TTC549 (cell line): ENCODE results near the gene TMEM176B.
"Not testable (repeated sequence)": the region's sequence is repeated elsewhere in the genome, so short reads cannot be mapped to it uniquely, and the experiment has no call there.

Experiments
- FAIRE-seq: peaks from 2 replicates; lab custom pipeline; 2012; peaks lifted over from hg19 to GRCh38; lab: Jason Lieb, UNC

Gene TMEM176B

DNA sequence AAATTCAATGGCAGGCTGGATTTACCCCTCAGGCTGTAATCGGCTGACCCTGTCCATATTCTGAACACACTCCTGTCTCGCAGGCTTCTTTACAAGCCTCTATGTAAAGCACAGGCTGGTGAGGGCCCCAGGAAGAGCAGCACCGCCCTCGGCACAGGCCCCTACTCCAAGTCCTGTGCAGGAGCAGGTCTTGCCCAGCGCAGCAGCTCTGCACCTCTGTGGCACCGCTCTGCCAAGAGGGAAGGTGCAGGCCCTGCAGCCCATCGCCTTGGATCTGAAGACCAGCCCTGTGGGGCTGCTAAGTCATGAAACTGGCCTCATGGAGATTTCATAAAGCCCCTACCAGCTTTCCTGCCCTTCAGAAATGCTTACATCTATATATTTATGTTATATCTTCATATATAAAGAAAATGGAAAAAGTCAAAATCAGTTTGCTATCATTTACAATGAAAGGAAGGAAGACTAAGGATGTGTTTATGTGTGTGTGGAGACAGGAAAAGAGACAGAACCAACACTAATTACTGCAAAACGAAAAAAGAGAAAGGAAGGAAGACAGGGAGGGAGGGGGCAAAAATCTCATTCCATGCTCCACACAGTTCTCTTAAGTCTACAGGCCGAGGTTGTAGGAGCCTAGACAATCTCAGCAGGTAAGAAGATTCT lies 9.6 kb downstream of the TMEM176B start:
- FAIRE-seq: no peak

- FAIRE-seq: no peak
These were observed 11.5 kb downstream of the TMEM176B start for GRCh38 chr7:150788474-150789269.

- no peak for FAIRE-seq
These were observed 12.6 kb downstream of the TMEM176B start for GRCh38 chr7:150787321-150788281.

GRCh38 chr7:150784954-150785353 lies 15.2 kb downstream of the TMEM176B start:
- no peak for FAIRE-seq

- no peak for FAIRE-seq
These were observed 15.9 kb downstream of the TMEM176B start for GRCh38 chr7:150784120-150784736.

DNA sequence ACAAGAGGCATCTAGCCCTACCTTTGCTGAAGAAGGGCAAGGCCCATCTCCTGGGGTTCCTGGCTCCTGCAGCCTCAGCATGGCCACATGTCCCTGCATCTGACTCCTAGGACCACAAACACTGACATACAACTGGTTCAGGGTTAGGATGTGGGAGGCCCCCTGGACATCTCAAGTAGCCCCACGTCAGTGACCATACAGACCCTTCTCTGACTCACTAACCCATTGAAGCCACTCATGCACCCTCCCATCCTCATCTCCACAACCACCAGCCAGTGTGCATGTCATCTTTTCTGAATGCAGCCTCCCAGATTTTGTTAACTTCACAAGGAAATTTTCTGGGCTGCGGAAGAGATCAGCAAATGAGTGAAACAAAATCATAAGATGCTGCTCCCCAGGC lies 18.2 kb downstream of the TMEM176B start:
- no peak for FAIRE-seq

GRCh38 chr7:150781103-150781502 lies 19.1 kb downstream of the TMEM176B start:
- no peak for FAIRE-seq

DNA sequence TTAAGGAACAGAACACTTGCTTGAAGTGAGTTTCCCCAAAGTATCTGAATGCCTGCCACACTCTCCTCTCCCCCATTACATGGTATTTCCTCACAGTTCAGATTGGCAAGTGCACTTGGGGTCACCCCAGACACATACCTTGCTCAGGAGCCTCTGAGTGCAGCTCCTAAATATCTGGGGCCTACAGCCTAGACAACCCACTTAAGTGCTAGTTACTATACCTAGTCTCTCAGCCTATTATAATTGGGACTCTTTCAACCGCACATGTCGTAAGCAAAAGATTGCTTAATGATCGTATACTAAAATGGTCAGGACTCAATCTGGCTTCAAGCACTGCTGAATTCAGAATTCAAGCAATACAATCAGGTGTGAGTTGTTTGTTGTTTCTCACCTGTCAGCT lies 19.9 kb downstream of the TMEM176B start:
- FAIRE-seq: no peak

DNA sequence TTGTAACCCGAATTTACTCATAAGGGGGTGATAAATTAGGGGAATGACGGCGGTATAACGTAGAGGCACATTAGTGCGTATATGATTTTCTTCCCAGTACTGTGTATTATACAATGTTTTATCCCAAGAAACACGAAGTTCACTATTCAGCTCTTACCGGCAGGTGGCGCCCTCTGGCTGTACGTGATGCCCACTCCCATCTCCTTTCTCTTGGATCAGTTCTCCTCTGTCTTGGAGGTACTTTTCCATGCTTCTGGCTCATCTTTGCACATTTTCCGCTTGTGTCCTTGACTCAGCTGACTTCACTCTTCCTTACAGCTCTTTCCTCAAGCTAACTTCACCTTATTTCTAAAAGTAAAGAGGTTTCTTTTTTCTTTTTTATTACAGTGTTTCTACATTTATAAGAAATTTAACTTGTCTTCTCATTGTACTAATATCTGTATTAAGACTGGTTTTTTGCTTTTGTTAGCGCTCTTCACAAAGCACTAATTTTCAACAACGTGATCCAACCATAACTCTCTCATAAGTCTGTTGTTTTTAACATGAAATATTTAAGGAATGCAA lies 21.3 kb downstream of the TMEM176B start:
- FAIRE-seq: peak; percentile 42

- FAIRE-seq: no peak
These were observed 22.0 kb downstream of the TMEM176B start for GRCh38 chr7:150778014-150778737.

- not testable (repeated sequence) for FAIRE-seq
These were observed 26.0 kb downstream of the TMEM176B start for GRCh38 chr7:150774131-150774530.

DNA sequence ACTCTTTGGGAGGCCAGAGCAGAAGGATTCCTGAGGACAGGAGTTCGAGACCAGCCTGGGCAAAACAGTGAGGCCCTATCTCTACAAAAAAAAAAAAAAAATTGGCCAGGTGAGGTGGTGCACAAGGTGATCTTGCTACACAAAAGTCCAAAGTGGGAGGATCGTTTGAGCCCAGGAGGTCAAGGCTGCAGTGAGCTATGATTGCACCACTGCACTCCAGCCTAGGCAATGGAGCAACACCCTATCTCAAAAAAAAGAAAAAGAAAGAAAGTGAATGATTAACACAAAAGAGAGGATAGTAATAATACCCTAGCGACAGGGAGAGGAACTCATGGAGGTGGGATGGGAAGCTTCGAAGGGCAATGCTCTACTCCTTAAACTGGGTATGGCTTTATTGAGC lies 30.4 kb downstream of the TMEM176B start:
- FAIRE-seq: no peak

DNA sequence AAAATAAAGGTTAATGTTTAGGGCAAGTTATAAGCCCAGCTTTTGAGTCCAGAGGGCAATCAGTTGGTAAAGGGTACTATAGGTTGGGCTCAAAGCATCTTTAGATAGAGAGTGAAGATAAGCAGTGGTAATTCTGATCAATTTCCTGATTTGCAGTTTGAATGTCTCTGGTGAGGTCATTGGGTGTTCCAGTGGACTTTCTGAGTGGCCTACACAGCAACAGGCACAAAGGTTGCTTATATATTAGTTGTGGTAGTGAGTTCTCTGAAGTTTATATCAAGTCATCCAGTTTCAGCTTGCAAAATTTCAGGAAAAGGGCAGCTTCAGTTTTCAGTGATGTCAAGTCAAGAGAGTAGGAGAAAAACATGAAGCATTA lies 33.8 kb downstream of the TMEM176B start:
- no peak for FAIRE-seq

- FAIRE-seq: no peak
These were observed 40.7 kb downstream of the TMEM176B start for GRCh38 chr7:150759479-150759878.

GRCh38 chr7:150756858-150757257 lies 43.3 kb downstream of the TMEM176B start:
- FAIRE-seq: no peak

- no peak for FAIRE-seq
These were observed 44.0 kb downstream of the TMEM176B start for GRCh38 chr7:150756166-150756565.

DNA sequence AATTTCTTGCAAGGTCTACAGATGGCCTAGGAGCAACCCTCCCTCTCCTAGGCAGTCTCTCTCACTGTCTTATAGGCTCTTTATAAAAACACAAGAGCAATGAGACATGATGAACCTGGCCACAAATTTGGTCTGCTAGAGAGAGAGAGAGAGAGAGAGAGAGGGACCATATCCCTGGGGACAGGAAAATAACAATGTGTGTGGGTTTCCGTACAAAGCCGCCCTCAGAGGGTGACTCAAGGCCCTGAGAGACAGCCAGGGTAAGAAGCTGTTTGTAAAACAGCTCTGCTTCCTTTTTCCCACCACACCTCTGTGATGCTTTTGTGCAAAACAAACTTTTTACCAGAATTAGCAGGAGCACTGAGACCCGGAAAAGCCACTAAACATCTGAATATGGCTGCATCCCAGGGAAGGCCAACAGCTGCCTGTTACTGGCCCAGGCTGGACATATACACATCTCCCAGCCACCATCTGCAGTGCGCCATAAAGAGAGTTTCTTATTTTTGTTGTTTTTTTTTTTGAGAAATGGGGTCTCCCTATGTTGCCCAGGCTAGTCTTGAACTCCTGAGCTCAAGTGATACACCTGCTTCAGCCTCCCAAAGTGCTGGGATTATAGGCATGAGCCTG lies 44.6 kb downstream of the TMEM176B start:
- FAIRE-seq: no peak

GRCh38 chr7:150754951-150755350 lies 45.2 kb downstream of the TMEM176B start:
- FAIRE-seq: no peak

GRCh38 chr7:150753826-150754603 lies 46.1 kb downstream of the TMEM176B start:
- no peak for FAIRE-seq

- FAIRE-seq: no peak
These were observed 46.9 kb downstream of the TMEM176B start for GRCh38 chr7:150753239-150753638.
